Colon (tissue), 2 donors: ENCODE results near the gene NFIA.
"Not testable (repeated sequence)": the region's sequence is repeated elsewhere in the genome, so short reads cannot be mapped to it uniquely, and the experiment has no call there.

Source experiments
- FAIRE-seq: peaks from 2 replicates; lab custom pipeline; 2012; peaks lifted over from hg19 to GRCh38; lab: Jason Lieb, UNC
- donor health status: control.
- donor health status: control.

The NFIA gene

DNA sequence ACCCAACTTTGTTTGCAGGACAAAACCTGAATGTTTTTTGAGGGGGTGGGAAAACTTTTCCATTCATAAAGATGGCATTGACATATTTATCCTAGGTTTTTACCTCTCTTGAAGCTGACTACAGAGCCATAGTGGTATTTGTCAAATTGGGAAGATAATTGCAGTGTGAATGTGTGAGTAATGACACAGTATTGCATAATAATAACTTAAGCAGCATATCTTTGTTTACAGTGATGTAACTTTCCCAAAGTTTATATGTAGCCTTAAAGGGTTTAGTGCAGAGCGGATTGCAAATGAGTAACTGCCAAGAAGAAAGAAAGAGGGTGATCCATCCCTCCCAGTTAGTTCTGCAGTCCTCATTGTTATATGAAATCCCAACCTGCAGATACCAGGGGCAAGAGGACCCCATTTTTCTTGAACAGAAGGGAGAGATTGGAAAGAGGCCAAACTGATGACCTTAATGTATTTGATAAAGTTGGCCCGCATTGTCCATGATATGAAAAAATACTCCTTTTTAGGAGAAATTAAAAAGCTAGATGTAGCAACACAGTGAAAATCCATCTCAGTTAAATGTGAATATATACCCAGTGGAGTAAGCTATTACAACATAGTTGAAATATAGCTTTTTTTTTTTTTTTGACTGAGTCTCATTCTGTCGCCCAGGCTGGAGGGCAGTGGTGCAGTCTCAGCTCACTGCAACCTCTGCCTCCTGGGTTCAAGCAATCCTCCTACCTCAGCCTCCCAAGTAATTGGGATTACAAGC, 23.7 kb upstream of the NFIA start:
- FAIRE-seq = no peak

- FAIRE-seq = not testable (repeated sequence)
Measured at GRCh38 chr1:61061601-61062000, 20.8 kb upstream of the NFIA start.

GRCh38 chr1:61064673-61065072, 17.7 kb upstream of the NFIA start:
- FAIRE-seq = no peak

DNA sequence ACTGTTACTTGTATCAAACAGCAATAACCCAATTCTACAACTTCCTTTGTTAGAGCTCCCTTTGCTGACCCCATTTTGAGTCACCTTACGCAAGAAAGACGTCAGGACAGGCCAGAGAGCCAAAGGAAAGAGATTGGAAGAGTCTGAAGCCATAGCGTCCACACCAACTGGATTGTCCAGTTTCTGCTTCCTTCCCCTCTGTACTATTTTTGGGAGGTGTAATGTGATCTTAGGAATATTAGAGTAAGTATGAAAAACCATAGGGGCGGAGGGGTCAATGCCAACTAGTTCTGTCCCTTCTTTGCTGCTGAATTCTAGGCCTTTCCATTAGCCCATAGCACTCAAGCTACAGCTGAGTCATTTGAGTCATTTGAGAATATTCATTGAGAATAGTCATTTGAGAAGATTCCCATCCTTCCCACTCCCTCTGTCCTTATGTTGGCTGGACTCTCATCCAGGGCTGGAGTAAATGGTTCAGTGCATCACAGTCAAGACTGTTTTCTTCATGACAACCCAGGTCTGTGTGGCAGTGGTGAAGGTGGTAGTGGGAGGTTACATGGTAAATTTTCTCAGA, 14.8 kb upstream of the NFIA start:
- FAIRE-seq = no peak

DNA sequence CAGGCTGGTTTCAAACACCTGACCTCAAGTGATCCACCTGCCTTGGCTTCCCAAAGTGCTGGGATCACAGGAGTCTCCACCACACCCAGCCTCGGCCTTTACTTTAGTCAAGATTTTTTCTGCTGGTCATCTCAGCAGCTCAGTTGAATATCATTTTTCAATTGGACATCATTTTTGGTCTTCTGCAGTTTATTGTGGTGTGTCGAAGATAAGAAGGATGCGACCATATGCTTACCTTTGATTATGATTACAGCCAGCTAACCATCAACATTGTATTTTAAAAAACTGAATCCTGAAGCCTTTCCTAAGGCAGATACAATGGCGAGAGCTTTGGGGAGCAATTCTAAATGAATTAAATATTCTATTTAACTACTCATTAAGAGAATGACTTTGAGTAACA, 12.3 kb upstream of the NFIA start:
- no peak for FAIRE-seq

DNA sequence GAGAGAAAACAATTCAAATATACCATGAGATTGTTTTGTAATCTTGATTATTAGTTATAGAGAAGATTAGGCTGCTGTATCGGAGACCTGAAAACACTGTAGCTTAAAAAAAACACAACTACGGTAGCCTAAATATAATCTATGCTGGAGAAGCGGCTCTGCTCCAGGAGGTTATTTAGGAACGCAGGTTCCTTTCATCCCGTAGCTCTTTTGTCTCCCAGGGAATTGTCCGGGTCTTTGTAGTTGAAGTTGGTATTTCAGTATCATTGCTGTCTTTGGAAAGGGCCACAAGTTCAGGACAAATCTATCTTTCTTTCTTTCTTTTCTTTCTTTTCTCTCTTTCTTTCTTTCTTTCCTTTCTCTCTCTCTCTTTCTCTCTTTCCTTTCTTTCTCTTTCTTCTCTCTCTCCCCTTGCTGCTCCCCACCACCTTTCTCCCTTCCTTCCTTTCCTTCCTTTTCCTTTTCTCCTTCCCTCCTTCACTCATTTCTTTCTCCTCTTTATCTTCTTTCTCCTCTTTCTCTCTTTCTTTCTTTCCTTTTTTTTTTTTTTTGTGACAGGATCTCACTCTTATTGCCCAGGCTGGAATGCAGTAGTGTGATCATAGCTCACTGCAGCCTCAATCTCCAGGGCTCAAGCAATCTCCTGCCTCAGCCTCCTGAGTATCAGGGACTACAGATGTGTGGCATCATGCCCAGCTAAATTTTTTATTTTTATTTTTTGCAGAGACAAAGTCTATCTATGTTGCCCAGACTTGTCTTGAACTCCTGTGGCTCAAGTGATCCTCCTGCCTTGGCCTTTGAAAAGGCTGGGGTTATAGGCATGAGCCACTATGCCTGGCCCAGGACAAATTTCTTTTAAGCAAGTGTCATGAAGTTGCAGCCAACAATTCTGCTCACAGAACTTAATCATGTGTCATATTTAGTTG, 10.9 kb upstream of the NFIA start:
- no peak for FAIRE-seq

- FAIRE-seq = no peak
Measured at GRCh38 chr1:61073871-61074270, 8.5 kb upstream of the NFIA start.

- not testable (repeated sequence) for FAIRE-seq
Measured at GRCh38 chr1:61075833-61076232, 6.5 kb upstream of the NFIA start.

GRCh38 chr1:61076728-61077675, 5.4 kb upstream of the NFIA start:
- no peak for FAIRE-seq

GRCh38 chr1:61077676-61078541, 4.5 kb upstream of the NFIA start:
- peak; percentile 82 for FAIRE-seq

DNA sequence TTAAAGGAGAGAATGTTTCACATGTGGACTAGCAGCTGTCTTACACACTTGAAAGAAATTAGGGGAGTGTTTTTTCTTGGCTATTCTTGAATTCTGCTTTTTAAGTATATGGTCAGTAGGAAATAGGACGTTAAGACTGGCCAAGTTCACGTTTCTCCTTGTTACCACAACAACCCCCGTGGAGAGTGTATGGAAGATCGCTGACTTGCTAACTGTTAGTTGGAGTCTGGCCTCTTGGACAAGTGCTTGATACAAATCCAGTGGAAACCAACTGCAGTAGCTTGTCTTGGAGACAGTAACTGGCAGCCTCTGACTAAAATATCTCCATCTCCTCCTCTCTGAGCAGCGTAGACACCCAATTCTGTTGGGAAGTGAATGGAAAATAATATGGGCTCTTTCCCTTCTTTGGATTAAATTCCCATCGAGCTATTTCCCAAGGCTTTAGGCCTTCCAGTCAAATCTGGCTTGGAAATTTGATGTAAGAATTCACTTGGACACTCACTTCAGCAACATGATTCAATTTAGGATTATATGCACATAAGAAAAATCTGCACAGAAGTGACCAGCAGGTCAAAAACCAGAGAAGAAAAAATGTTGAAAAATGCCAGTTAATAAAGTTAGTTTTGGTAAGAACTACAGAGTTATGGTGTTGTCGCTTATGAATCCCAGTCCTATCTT, 3.6 kb upstream of the NFIA start:
- FAIRE-seq = no peak

GRCh38 chr1:61079296-61079897, 3.0 kb upstream of the NFIA start:
- no peak for FAIRE-seq

GRCh38 chr1:61079898-61080336, 2.4 kb upstream of the NFIA start:
- FAIRE-seq = no peak

- no peak for FAIRE-seq
Measured at GRCh38 chr1:61080413-61081143, 1.8 kb upstream of the NFIA start.

- no peak for FAIRE-seq
Measured at GRCh38 chr1:61081144-61081685, 1.1 kb upstream of the NFIA start.

GRCh38 chr1:61081686-61082310, 563 bp upstream of the NFIA start:
- no peak for FAIRE-seq

DNA sequence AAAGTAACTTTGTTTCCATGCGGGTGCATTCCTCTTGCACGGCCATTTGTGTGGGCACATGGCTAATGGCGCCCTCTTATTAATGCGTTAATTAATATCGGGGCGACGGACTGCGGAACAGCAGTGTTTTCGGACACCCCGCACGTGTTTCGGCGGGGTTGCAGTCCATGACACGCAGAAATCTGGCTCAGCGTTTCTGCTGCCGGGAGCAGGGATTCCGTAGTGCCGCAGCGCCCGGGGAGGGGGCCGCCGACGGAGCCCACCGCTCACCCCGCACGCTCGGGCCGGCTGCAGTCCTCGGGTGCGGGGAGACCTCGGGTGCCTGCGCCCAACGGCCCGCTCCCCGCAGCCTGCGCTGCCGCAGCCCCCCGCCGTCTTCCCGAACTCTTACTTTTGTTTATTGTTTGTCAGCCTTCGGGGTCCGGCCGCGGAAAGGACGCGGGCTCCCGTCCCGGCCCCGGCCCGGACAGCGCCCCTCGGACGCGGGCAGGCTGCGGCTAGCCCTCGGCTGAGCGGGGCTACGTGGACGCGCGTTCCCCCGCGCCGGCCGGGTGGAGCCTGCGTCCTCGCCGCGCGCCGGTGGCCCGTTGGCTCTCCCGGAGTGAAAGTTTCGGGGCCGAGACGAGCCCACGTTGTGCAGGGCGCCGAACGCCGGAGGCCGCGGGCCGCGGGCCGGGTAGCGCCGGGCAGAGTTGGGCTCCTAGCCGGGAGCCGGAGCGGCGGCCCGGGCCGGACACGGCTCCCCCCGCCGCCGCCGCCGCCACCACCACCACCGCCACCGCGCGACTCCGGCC, 849 bp downstream of the NFIA start:
- FAIRE-seq = no peak
